Hepatocyte (in vitro differentiated cells): Measurements from ENCODE around the gene PRRC2C. TPM values are rescaled to one million over a fixed set of nuclear protein-coding genes. Genes with fewer than 3 reads are reported as not detected.
A peak's percentile ranks its signal among the peaks of the same experiment; 100 is the strongest.
"Not testable (repeated sequence)": the region's sequence is repeated elsewhere in the genome, so short reads cannot be mapped to it uniquely, and the experiment has no call there.

Experiments used
- DNase-seq: peaks from one replicate; pipeline ENCODE4 v3.0.0-alpha.2; 2016; ENCODE audit warnings: low spot score
- H2AFZ ChIP-seq: fragments of 200-600 bp; sonication (generic); 2 replicates; pipeline ENCODE4 v1.6.0; 2016; ENCODE audit warnings: antibody characterized with exemption, mild to moderate bottlenecking
- H3K27ac ChIP-seq: fragments of 200-600 bp; sonication (generic); 2 replicates; pipeline ENCODE4 v1.5.1; 2016; ENCODE audit warnings: mild to moderate bottlenecking
- H3K27me3 ChIP-seq: fragments of 200-600 bp; sonication (generic); 2 replicates; pipeline ENCODE4 v1.6.1; 2016
- H3K36me3 ChIP-seq: fragments of 200-600 bp; sonication (generic); replicated peaks from 2 replicates; pipeline ENCODE4 v1.5.1; 2016; ENCODE audit warnings: low read depth; ENCODE audit not compliant: insufficient read depth
- H3K4me1 ChIP-seq: fragments of 200-600 bp; sonication (generic); 2 replicates; pipeline ENCODE4 v1.5.1; 2016; ENCODE audit warnings: mild to moderate bottlenecking, moderate library complexity; ENCODE audit not compliant: insufficient read depth
- H3K4me2 ChIP-seq: fragments of 200-600 bp; sonication (generic); 2 replicates; pipeline ENCODE4 v1.6.0; 2016
- H3K4me3 ChIP-seq: fragments of 200-600 bp; sonication (generic); 2 replicates; pipeline ENCODE4 v1.5.1; 2016; ENCODE audit warnings: mild to moderate bottlenecking
- H3K79me2 ChIP-seq: fragments of 200-600 bp; sonication (generic); 2 replicates; pipeline ENCODE4 v1.6.0; 2017; ENCODE audit warnings: mild to moderate bottlenecking
- H3K9me2 ChIP-seq: fragments of 200-600 bp; sonication (generic); replicated peaks from 2 replicates; pipeline ENCODE4 v1.6.0; 2017; ENCODE audit warnings: mild to moderate bottlenecking; ENCODE audit not compliant: insufficient read depth
- H3K9me3 ChIP-seq: fragments of 200-600 bp; sonication (generic); 2 replicates; pipeline ENCODE4 v1.5.1; 2016; ENCODE audit warnings: low read depth, mild to moderate bottlenecking
- H4K20me1 ChIP-seq: fragments of 200-600 bp; sonication (generic); 2 replicates; pipeline ENCODE4 v1.6.0; 2016; ENCODE audit warnings: mild to moderate bottlenecking; ENCODE audit not compliant: insufficient read depth, poor library complexity, severe bottlenecking
- EZH2 ChIP-seq: fragments of 200-600 bp; sonication (generic); IDR thresholded peaks from 2 replicates; pipeline ENCODE4 v1.6.1; 2016; ENCODE audit warnings: antibody characterized with exemption, mild to moderate bottlenecking, borderline replicate concordance
- EZH2phosphoT487 ChIP-seq: fragments of 200-600 bp; sonication (generic); IDR thresholded peaks from one replicate; pipeline ENCODE4 v1.6.1; 2018; ENCODE audit warnings: antibody characterized with exemption, mild to moderate bottlenecking, low read depth, moderate library complexity; ENCODE audit not compliant: unreplicated experiment, severe bottlenecking
- WGBS: methylation state at CpG from one replicate; pipeline ENCODE4 v1.1.6; 2016; ENCODE audit warnings: low lambda C conversion rate; ENCODE audit errors: missing lambda C conversion rate; 5-methylcytosine and 5-hydroxymethylcytosine counted together
- polyA plus RNA-seq: library from polyadenylated mRNA; unstranded; fragments of >200 nt; fragmentation: Nextera tagmentation; extraction: Ambion mirVana; gene quantifications from 2 replicates; pipeline ENCODE4 v1.2.1, GENCODE V29; 2016
- total RNA-seq: library from RNA; depleted of rRNA; stranded (reverse); fragments of >200 nt; gene quantifications from 2 replicates; pipeline ENCODE4 v1.2.3, GENCODE V29; 2014
- TF ChIP-seq, protein P1 (sequence below): fragments of 200-600 bp; sonication (generic); IDR thresholded peaks from 2 replicates; pipeline ENCODE4 v1.5.1; 2016; ENCODE audit warnings: antibody characterized with exemption, mild to moderate bottlenecking; ENCODE audit not compliant: poor library complexity

Gene PRRC2C
- total and polyA plus RNA-seq, 2 experiments from 2014 or later, result 85.2 to 120 TPM

DNA sequence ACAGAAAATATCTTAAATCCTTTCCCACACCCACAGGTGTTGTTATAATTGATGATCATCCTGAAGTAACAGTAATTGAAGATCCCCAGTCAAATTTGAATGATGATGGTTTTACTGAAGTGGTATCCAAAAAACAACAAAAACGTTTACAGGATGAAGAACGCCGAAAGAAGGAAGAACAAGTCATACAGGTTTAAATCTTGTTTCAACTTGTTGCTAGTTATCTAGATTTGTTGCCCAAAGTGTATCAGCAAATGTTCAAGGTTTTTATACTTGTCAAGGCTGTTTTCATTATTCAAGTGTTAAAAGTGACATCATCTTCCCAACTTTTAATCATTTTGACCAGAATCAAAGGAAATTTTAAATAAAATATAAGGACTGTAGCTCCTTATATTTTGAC, 64.7 kb downstream of the PRRC2C start:
- TF ChIP-seq EZH2, result no peak
- TF ChIP-seq EZH2phosphoT487, result no peak
- TF ChIP-seq, protein P1, sequence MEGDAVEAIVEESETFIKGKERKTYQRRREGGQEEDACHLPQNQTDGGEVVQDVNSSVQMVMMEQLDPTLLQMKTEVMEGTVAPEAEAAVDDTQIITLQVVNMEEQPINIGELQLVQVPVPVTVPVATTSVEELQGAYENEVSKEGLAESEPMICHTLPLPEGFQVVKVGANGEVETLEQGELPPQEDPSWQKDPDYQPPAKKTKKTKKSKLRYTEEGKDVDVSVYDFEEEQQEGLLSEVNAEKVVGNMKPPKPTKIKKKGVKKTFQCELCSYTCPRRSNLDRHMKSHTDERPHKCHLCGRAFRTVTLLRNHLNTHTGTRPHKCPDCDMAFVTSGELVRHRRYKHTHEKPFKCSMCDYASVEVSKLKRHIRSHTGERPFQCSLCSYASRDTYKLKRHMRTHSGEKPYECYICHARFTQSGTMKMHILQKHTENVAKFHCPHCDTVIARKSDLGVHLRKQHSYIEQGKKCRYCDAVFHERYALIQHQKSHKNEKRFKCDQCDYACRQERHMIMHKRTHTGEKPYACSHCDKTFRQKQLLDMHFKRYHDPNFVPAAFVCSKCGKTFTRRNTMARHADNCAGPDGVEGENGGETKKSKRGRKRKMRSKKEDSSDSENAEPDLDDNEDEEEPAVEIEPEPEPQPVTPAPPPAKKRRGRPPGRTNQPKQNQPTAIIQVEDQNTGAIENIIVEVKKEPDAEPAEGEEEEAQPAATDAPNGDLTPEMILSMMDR, result no peak
- Histone ChIP-seq H3K4me1 (no peaks in the 10 kb centered on the region), H3K9me2 (no peaks in the 10 kb centered on the region), H3K36me3 (no peaks in the 10 kb centered on the region), H3K9me3 (no peaks in the 10 kb centered on the region), H3K4me3 (no peak overlapping the region), H3K79me2 (peaks cover 61% of the 10 kb centered on the region), H2AFZ (no peak overlapping the region), H4K20me1 (no peaks in the 10 kb centered on the region), H3K27ac (no peak overlapping the region), H3K27me3 (no peaks in the 10 kb centered on the region), H3K4me2 (no peak overlapping the region)
- 93% methylated on average over 3 of the region's 3 CpGs for WGBS
- no peak for DNase-seq

DNA sequence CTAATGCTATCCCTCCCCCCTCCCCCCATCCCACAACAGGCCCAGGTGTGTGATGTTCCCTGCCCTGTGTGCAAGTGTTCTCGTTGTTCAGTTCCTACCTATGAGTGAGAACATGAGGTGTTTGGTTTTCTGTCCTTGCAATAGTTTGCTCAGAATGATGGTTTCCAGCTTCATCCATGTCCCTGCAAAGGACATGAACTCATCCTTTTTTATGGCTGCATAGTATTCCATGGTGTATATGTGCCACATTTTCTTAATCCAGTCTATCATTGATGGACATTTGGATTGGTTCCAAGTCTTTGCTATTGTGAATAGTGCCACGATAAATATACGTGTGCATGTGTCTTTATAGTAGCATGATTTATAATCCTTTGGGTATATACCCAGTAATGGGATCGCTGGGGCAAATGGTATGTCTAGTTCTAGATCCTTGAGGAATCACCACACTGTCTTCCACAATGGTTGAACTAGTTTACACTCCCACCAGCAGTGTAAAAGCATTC, 65.3 kb downstream of the PRRC2C start:
- not testable (repeated sequence) for DNase-seq, H4K20me1 ChIP-seq, H3K36me3 ChIP-seq, H3K9me3 ChIP-seq, H2AFZ ChIP-seq, H3K27ac ChIP-seq, H3K27me3 ChIP-seq, H3K9me2 ChIP-seq, H3K4me3 ChIP-seq, H3K4me2 ChIP-seq, H3K4me1 ChIP-seq
- peaks cover 57% of the 10 kb centered on the region for H3K79me2 ChIP-seq
- 100% methylated on average over 4 of the region's 4 CpGs for WGBS

DNA sequence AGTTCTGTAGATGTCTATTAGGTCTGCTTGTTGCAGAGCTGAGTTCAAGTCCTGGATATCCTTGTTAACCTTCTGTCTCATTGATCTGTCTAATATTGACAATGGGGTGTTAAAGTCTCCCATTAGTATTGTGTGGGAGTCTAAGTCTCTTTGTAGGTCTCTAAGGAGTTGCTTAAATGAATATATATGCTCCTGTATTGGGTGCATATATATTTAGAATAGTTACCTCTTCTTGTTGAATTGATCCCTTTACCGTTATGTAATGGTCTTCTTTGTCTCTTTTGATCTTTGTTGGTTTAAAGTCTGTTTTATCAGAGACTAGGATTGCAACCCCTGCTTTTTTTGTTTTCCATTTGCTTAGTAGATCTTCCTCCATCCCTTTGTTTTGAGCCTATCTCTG, 68.6 kb downstream of the PRRC2C start:
- H3K9me2 ChIP-seq, H2AFZ ChIP-seq, H3K27ac ChIP-seq, H3K4me2 ChIP-seq, H4K20me1 ChIP-seq, H3K36me3 ChIP-seq, H3K9me3 ChIP-seq, H3K4me1 ChIP-seq, H3K4me3 ChIP-seq, H3K27me3 ChIP-seq: not testable (repeated sequence)
- peak; percentile 84 for DNase-seq
- H3K79me2 ChIP-seq, result peaks cover 38% of the 10 kb centered on the region
- 95% methylated on average over 1 of the region's 1 CpG for WGBS

DNA sequence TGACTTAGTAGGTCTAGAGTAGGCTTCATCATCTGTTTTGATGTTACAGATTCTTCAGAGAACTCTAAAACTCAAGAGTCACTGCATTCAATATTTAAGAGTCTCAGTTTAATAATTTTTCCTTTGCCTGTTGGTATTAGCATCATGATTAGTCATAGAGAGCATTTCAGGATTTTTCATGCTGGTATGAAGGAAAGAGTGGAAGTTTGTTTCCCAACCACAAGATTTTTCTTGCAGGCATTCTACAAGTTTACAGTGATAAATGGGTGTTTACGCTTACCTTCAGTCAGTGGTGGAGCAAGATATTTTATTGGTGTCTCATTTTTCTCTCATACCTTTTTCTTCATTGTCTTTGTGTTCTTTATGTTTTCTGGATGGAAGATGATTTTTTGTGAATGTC, 78.3 kb downstream of the PRRC2C start:
- Histone ChIP-seq H3K36me3 (no peaks in the 10 kb centered on the region), H3K79me2 (peaks cover 8% of the 10 kb centered on the region), H3K4me2 (no peak overlapping the region), H3K4me3 (no peak overlapping the region), H4K20me1 (no peaks in the 10 kb centered on the region), H3K9me2 (no peaks in the 10 kb centered on the region), H2AFZ (no peak overlapping the region), H3K27me3 (no peaks in the 10 kb centered on the region), H3K27ac (no peak overlapping the region), H3K9me3 (no peaks in the 10 kb centered on the region), H3K4me1 (no peaks in the 10 kb centered on the region)
- 83% methylated on average over 1 of the region's 1 CpG for WGBS
- no peak for DNase-seq
- TF ChIP-seq EZH2phosphoT487, result no peak
- TF ChIP-seq, protein P1, result no peak
- no peak for TF ChIP-seq EZH2

DNA sequence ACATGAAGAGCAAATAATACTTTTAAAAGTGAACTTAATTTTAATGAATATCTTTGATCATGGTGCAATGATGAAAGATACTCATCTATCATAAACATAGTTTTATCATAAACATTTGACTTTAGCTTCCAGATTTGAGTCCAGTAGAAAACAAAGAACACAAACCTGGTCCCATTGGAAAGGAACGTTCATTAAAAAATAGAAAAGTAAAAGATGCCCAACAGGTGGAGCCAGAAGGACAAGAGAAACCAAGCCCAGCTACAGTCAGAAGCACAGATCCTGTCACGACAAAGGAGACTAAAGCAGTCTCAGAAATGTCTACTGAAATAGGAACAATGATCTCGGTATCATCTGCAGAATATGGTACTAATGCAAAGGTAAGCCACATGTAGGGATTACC, 81.1 kb downstream of the PRRC2C start:
- Histone ChIP-seq H3K4me1 (no peaks in the 10 kb centered on the region), H3K4me2 (no peak overlapping the region), H3K27me3 (no peaks in the 10 kb centered on the region), H2AFZ (no peak overlapping the region), H3K27ac (no peak overlapping the region), H3K36me3 (no peaks in the 10 kb centered on the region), H3K4me3 (no peak overlapping the region), H4K20me1 (no peaks in the 10 kb centered on the region), H3K9me3 (no peaks in the 10 kb centered on the region), H3K9me2 (no peaks in the 10 kb centered on the region), H3K79me2 (peaks cover 3% of the 10 kb centered on the region)
- TF ChIP-seq, protein P1, result peak; percentile 18
- no peak for TF ChIP-seq EZH2
- 81% methylated on average over 3 of the region's 3 CpGs for WGBS
- DNase-seq, result no peak
